Gastroesophageal sphincter (tissue), 4 donors: ENCODE data around the gene C2CD2L. TPM values are rescaled to one million over a fixed set of nuclear protein-coding genes. Genes with fewer than 3 reads are reported as not detected.

ENCODE experiments used
- ATAC-seq: fragments of 150-250 bp; one replicate; pipeline ENCODE4 v1.9.1; 2016; ENCODE audit warnings: mild to moderate bottlenecking, moderate library complexity
- H3K27ac ChIP-seq, 4 donors: fragments of 200-600 bp; sonication (generic) in 3 of 4; 1 replicate in 3 of 4; 2 replicates in 1 of 4; pipeline ENCODE4 v1.5.1; 2016 to 2019
- H3K27me3 ChIP-seq: fragments of 200-600 bp; sonication (generic); one replicate; pipeline ENCODE4 v1.5.1; 2019
- H3K36me3 ChIP-seq, 2 donors: fragments of 200-600 bp; sonication (generic); one replicate each; pipeline ENCODE4 v1.5.1; 2019; ENCODE audit warnings: control low read depth in 1 of 2
- H3K4me1 ChIP-seq, 3 donors: fragments of 200-600 bp; sonication (generic); 1 replicate in 2 of 3; 2 replicates in 1 of 3; pipeline ENCODE4 v1.5.1; 2016 to 2019; ENCODE audit warnings: control low read depth in 2 of 3
- H3K4me3 ChIP-seq, 2 donors: fragments of 200-600 bp; sonication (generic); one replicate each; pipeline ENCODE4 v1.5.1; 2019; ENCODE audit warnings: mild to moderate bottlenecking in 1 of 2, moderate library complexity in 1 of 2
- H3K9me3 ChIP-seq, 3 donors: fragments of 200-600 bp; sonication (generic); one replicate each; pipeline ENCODE4 v1.5.1; 2017 to 2019; ENCODE audit warnings: control low read depth in 2 of 3
- CTCF ChIP-seq, 4 experiments: fragments of 200-600 bp in 2 of 4; fragments of 450-650 bp in 2 of 4; sonication (generic) in 1 of 4; IDR thresholded peaks; one replicate each; pipeline ENCODE4 v1.5.1; 2017 to 2019; ENCODE audit warnings: antibody characterized with exemption in 4 of 4, mild to moderate bottlenecking in 2 of 4, moderate library complexity in 2 of 4
- EP300 ChIP-seq: sonication (generic); formaldehyde crosslinking; IDR thresholded peaks from one replicate; pipeline ENCODE4 v1.6.1; 2017; ENCODE audit warnings: antibody characterized with exemption, mild to moderate bottlenecking
- POLR2A ChIP-seq, 2 donors: fragments of 450-650 bp; IDR thresholded peaks; one replicate each; pipeline ENCODE4 v1.6.1; 2017; ENCODE audit warnings: antibody characterized with exemption in 2 of 2, mild to moderate bottlenecking in 2 of 2, moderate library complexity in 1 of 2
- POLR2AphosphoS5 ChIP-seq: sonication (generic); formaldehyde crosslinking; IDR thresholded peaks from one replicate; pipeline ENCODE4 v1.6.1; 2017; ENCODE audit warnings: antibody characterized with exemption
- WGBS, 2 donors: methylation state at CpG; one replicate each; pipeline ENCODE4 v1.1.5; 2018; ENCODE audit warnings: low coverage in 1 of 2; 5-methylcytosine and 5-hydroxymethylcytosine counted together
- total RNA-seq, 4 donors: library from RNA; depleted of rRNA; stranded (reverse); fragments of >200 nt; gene quantifications; one replicate each; pipeline ENCODE4 v1.1.0, GENCODE V29; 2016

Gene C2CD2L
- total RNA-seq, 4 donors from 2014 or later, result 3.4 to 13.3 (median 8.3) TPM

- Histone ChIP-seq H3K27ac (no peak overlapping the region), H3K27me3 (no peaks in the 10 kb centered on the region), H3K4me3 (no peak overlapping the region), H3K36me3 (peaks cover 0 to 35% of the 10 kb centered on the region in 2 donors), H3K9me3 (no peaks in the 10 kb centered on the region), H3K4me1 (peaks cover 2 to 24% (median 6%) of the 10 kb centered on the region in 3 donors)
- no peak for ATAC-seq
- TF ChIP-seq POLR2A (IDR thresholded peaks at IDR 0.05) (no peak), CTCF (IDR thresholded peaks at IDR 0.05) (no peak), EP300 (no peak), POLR2AphosphoS5 (no peak)
- WGBS, 2 donors, result 87 to 100% methylated on average over 1 of the region's 1 CpG
Measured at GRCh38 chr11:119118946-119119345, 11.8 kb downstream of the C2CD2L start.

DNA sequence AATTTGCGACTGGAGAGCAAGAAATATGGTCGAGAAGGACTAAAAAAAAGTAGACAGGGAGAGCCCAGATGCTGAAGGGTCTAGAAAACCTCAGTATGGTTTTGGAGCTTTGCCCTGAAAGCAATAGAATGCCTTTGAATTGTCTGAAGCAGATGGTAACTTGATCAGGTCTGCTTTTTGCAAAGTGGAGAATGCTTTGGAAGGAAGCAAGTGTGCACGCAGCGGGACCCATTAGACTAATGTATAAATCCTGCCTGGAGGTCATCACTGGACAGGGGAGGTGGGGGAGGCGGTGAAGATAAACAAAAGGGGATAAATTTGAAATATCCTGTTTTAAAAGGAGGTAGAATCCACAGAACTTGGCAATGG, 13.5 kb downstream of the C2CD2L start:
- peak overlapping the region; percentile 24 to 78 for H3K4me3 ChIP-seq
- peak overlapping the region in 3 of 4 donors; percentile 86 to 91 (median 87) for H3K27ac ChIP-seq
- WGBS, 2 donors, result 7 to 11% methylated on average over 4 to 5 of the region's 5 CpGs
- H3K36me3 ChIP-seq, result peaks cover 0 to 35% of the 10 kb centered on the region in 2 donors
- no peak for ATAC-seq
- TF ChIP-seq CTCF (IDR thresholded peaks at IDR 0.05) (no peak), POLR2A (IDR thresholded peaks at IDR 0.05) (no peak), POLR2AphosphoS5 (no peak), EP300 (no peak)
- H3K27me3 ChIP-seq, result no peaks in the 10 kb centered on the region
- no peaks in the 10 kb centered on the region for H3K9me3 ChIP-seq
- peaks cover 2 to 33% (median 6%) of the 10 kb centered on the region in 3 donors for H3K4me1 ChIP-seq

GRCh38 chr11:119121008-119121810, 14.1 kb downstream of the C2CD2L start, which contains the start of gene HINFP:
Gene HINFP (plus strand): TSS chr11:119121580. CDS start chr11:119126945, 5,365 bp downstream.
- WGBS, 2 donors, result 0% methylated on average over 1 to 5 of the region's 54 CpGs
- peaks cover 2 to 39% (median 6%) of the 10 kb centered on the region in 3 donors for H3K4me1 ChIP-seq
- TF ChIP-seq CTCF (IDR thresholded peaks at IDR 0.05) (no peak), POLR2A (IDR thresholded peaks at IDR 0.05) (peak; percentile 64 to 79), EP300 (no peak), POLR2AphosphoS5 (peak; percentile 86)
- H3K27ac ChIP-seq, result peak within 1 kb of the TSS; percentile 2 to 91 (median 86)
- H3K9me3 ChIP-seq, result no peaks in the 10 kb centered on the region
- peak; percentile 99 for ATAC-seq
- no peaks in the 10 kb centered on the region for H3K27me3 ChIP-seq
- H3K36me3 ChIP-seq, result peaks cover 0 to 32% of the 10 kb centered on the region in 2 donors
- peak within 1 kb of the TSS; percentile 43 to 78 for H3K4me3 ChIP-seq

DNA sequence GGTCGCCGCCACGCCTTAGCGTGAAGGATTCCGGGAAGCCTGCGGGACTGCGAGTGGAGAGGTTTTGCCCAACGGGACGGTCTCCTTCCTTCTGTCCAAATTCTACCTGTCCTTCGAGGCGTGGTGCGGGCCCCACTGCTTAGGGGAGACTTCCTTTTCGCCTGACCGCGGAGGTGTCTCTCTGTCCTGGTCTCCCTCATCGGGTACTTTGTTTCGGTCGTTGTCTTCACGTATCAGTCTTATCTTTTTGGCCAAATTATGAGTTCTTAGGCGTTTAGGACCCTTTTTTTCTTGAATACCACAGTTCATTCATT, 14.6 kb downstream of the C2CD2L start:
- ATAC-seq, result no peak
- no peaks in the 10 kb centered on the region for H3K27me3 ChIP-seq
- TF ChIP-seq POLR2AphosphoS5, result no peak
- no peak for TF ChIP-seq EP300
- peaks cover 2 to 45% (median 6%) of the 10 kb centered on the region in 3 donors for H3K4me1 ChIP-seq
- no peaks in the 10 kb centered on the region for H3K9me3 ChIP-seq
- peak overlapping the region; percentile 2 to 91 (median 86) for H3K27ac ChIP-seq
- peaks cover 0 to 30% of the 10 kb centered on the region in 2 donors for H3K36me3 ChIP-seq
- WGBS, 2 donors, result 0% methylated on average over 7 to 19 of the region's 20 CpGs
- peak overlapping the region; percentile 43 to 78 for H3K4me3 ChIP-seq

DNA sequence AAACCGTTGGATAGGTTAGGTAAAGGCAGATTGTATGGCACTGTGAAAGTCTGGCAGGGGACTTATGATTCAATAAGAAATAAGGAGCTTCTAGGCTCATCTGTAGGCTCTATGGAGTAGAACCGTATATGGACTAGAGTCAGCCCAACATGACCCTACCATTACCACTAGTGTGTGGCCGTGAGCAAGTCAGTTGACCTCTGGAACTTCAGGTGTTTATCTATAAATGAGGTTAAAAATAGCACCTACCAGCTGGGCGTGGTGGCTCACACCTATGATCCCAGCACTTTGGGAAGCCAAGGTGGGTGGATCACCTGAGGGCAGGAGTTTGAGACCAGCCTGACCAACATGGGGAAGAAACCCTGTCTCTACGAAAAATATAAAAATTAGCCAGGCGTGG, 18.7 kb downstream of the C2CD2L start:
- WGBS, 2 donors, result 79% methylated on average over 5 of the region's 6 CpGs
- ATAC-seq, result no peak
- TF ChIP-seq CTCF (IDR thresholded peaks at IDR 0.05) (no peak), POLR2A (IDR thresholded peaks at IDR 0.05) (no peak), POLR2AphosphoS5 (no peak), EP300 (no peak)
- peaks cover 2 to 44% (median 6%) of the 10 kb centered on the region in 3 donors for H3K4me1 ChIP-seq
- no peaks in the 10 kb centered on the region for H3K9me3 ChIP-seq
- peaks cover 0 to 67% of the 10 kb centered on the region in 2 donors for H3K36me3 ChIP-seq
- no peak overlapping the region for H3K4me3 ChIP-seq
- H3K27me3 ChIP-seq, result no peaks in the 10 kb centered on the region
- H3K27ac ChIP-seq, result no peak overlapping the region
